Endothelial cell of umbilical vein (primary cell): Measurements from ENCODE around the gene HMX2. TPM values are rescaled to one million over a fixed set of nuclear protein-coding genes. Genes with fewer than 3 reads are reported as not detected.
A peak's percentile ranks its signal among the peaks of the same experiment; 100 is the strongest.

Experiments used
- BruUV-seq: library from RNA; stranded (reverse); fragments of 400-500 nt; replicated peaks from 2 replicates; lab custom pipeline; 2021; lab: Mats Ljungman, UMichigan
- CTCF ChIA-PET: fragments of 300-600, 350-600 bp; sonication (Branson Sonifier 250); formaldehyde crosslinking; loops from one replicate; lab custom pipeline; 2021; ENCODE audit warnings: antibody characterized with exemption, inconsistent platforms; lab: Charles Lee
- POLR2A ChIA-PET: fragments of 300-600, 350-600 bp; sonication (Branson Sonifier 250); formaldehyde crosslinking; loops from one replicate; lab custom pipeline; 2021; ENCODE audit warnings: antibody characterized with exemption, inconsistent platforms; lab: Charles Lee
- DNase-seq: peaks from one replicate; pipeline ENCODE4 v3.0.0-alpha.2; 2011; ENCODE audit warnings: low read depth, low spot score
- FAIRE-seq: peaks from 2 replicates; lab custom pipeline; 2011; peaks lifted over from hg19 to GRCh38; lab: Jason Lieb, UNC
- H2AFZ ChIP-seq: 2 replicates; pipeline ENCODE4 v1.6.0; 2012; ENCODE audit warnings: low read depth, low read length, control low read depth, inconsistent platforms
- H3K27ac ChIP-seq: 2 replicates; pipeline ENCODE4 v1.5.1; 2011; ENCODE audit warnings: low read depth, mild to moderate bottlenecking, control low read depth, low read length, moderate library complexity; ENCODE audit not compliant: insufficient read depth
- H3K27me3 ChIP-seq, 2 experiments: 2 replicates each; pipeline versions ENCODE4 v1.6.0 to v1.6.1; 2011; ENCODE audit warnings: low read length in 2 of 2, mixed read lengths in 1 of 2; ENCODE audit not compliant: control insufficient read depth in 2 of 2, insufficient read depth in 2 of 2
- H3K36me3 ChIP-seq, 2 experiments: 2 replicates in 1 of 2; 3 replicates in 1 of 2; pipeline ENCODE4 v1.5.1; 2011; ENCODE audit warnings: low read length in 2 of 2, mild to moderate bottlenecking in 1 of 2, moderate library complexity in 1 of 2; ENCODE audit not compliant: control insufficient read depth in 2 of 2, insufficient read depth in 2 of 2; ENCODE audit errors: extremely low read depth in 1 of 2
- H3K4me1 ChIP-seq: 3 replicates; pipeline ENCODE4 v1.5.1; 2011; ENCODE audit warnings: mild to moderate bottlenecking, low read length; ENCODE audit not compliant: control insufficient read depth, insufficient read depth; ENCODE audit errors: extremely low read depth
- H3K4me2 ChIP-seq: 2 replicates; pipeline ENCODE4 v1.6.1; 2011; ENCODE audit warnings: low read length, control low read depth, mixed read lengths; ENCODE audit not compliant: insufficient read depth
- H3K4me3 ChIP-seq, 3 experiments: fragments of 200-600 bp in 1 of 3; sonication (generic), shearing (Covaris generic) in 1 of 3; replicated peaks in 1 of 3; 2 replicates each; pipeline ENCODE4 v1.5.1; 2011 to 2016; ENCODE audit warnings: control low read depth in 3 of 3, low read length in 3 of 3, mild to moderate bottlenecking in 2 of 3, inconsistent platforms in 1 of 3, low read depth in 1 of 3, moderate library complexity in 1 of 3; ENCODE audit not compliant: insufficient read depth in 1 of 3
- H3K79me2 ChIP-seq: 2 replicates; pipeline ENCODE4 v1.6.0; 2012; ENCODE audit warnings: low read length, inconsistent platforms; ENCODE audit not compliant: control insufficient read depth, insufficient read depth
- H3K9ac ChIP-seq: replicated peaks from 2 replicates; pipeline ENCODE3; 2011; ENCODE audit warnings: low read length, control low read depth; ENCODE audit not compliant: insufficient read depth; ENCODE audit errors: extremely low read depth
- H3K9me1 ChIP-seq: replicated peaks from 3 replicates; pipeline ENCODE4 v1.6.0; 2011; ENCODE audit warnings: mild to moderate bottlenecking, low read length; ENCODE audit not compliant: control insufficient read depth, insufficient read depth; ENCODE audit errors: extremely low read depth
- H3K9me3 ChIP-seq: replicated peaks from 2 replicates; pipeline ENCODE4 v1.5.1; 2012; ENCODE audit warnings: low read length, inconsistent platforms; ENCODE audit not compliant: control insufficient read depth, insufficient read depth
- H4K20me1 ChIP-seq: replicated peaks from 2 replicates; pipeline ENCODE3; 2011; ENCODE audit warnings: mild to moderate bottlenecking, low read length; ENCODE audit not compliant: control insufficient read depth, insufficient read depth; ENCODE audit errors: extremely low read depth
- EZH2 ChIP-seq: IDR thresholded peaks from 2 replicates; pipeline ENCODE4 v1.6.1; 2012; ENCODE audit warnings: borderline replicate concordance, low read depth, mild to moderate bottlenecking, moderate library complexity, low read length, inconsistent platforms; ENCODE audit not compliant: severe bottlenecking
- FOS ChIP-seq: IDR thresholded peaks from 2 replicates; pipeline ENCODE4 v1.6.1; 2011; ENCODE audit warnings: mild to moderate bottlenecking, low read length, moderate library complexity, borderline replicate concordance; ENCODE audit not compliant: insufficient read depth
- GATA2 ChIP-seq: IDR thresholded peaks from 2 replicates; pipeline ENCODE4 v1.7.0; 2011; ENCODE audit warnings: low read depth, mild to moderate bottlenecking, moderate library complexity, mixed read lengths, low read length; ENCODE audit not compliant: insufficient read length, insufficient read depth
- JUN ChIP-seq: IDR thresholded peaks from 2 replicates; pipeline ENCODE4 v1.6.1; 2011; ENCODE audit warnings: borderline replicate concordance, low read depth; ENCODE audit not compliant: insufficient read length, insufficient read depth
- MYC ChIP-seq: IDR thresholded peaks from one replicate; pipeline ENCODE4 v1.6.1; 2011; ENCODE audit warnings: mild to moderate bottlenecking, low read depth, low read length
- POLR2A ChIP-seq: IDR thresholded peaks from 2 replicates; pipeline ENCODE4 v1.6.1; 2012; ENCODE audit warnings: low read depth, mild to moderate bottlenecking, control low read depth, low read length
- POLR2AphosphoS5 ChIP-seq: IDR thresholded peaks from 2 replicates; pipeline ENCODE4 v1.6.1; 2012; ENCODE audit warnings: low read depth, mild to moderate bottlenecking, control low read depth, low read length, moderate library complexity; ENCODE audit not compliant: insufficient read depth
- dilution Hi-C: fragments of 300-500 bp; cut with MboI; formaldehyde crosslinking; loops from one replicate; pipeline ENCODE4 v1.15.0; 2019; ENCODE audit warnings: low sequenced_read_pairs; ENCODE audit not compliant: extremely low pct_ligation_motif_present
- intact Hi-C: fragments of 100-400 bp; cut with micrococcal nuclease; formaldehyde crosslinking; loops from one replicate; pipeline ENCODE4 v1.10.0; 2022
- polyA plus RNA-seq, 4 experiments: library from polyadenylated mRNA; depleted of rRNA in 3 of 4; stranded (reverse) in 3 of 4; unstranded in 1 of 4; fragments of >200 nt; gene quantifications; 2 replicates each; pipeline versions ENCODE4 v1.2.1 to v1.2.3, GENCODE V29; 2011 to 2012; ENCODE audit warnings: missing spikeins in 1 of 4
- total RNA-seq: library from RNA; stranded (reverse); gene quantifications from 2 replicates; pipeline ENCODE4 v1.2.3, GENCODE V29; 2021
- TF ChIP-seq, protein P1 (sequence below), 2 donors: IDR thresholded peaks; 1 replicate in 1 of 2; 2 replicates in 1 of 2; pipeline ENCODE4 v1.5.1; 2011; ENCODE audit warnings: low read length in 2 of 2, mild to moderate bottlenecking in 2 of 2, moderate library complexity in 2 of 2, control low read depth in 1 of 2, inconsistent platforms in 1 of 2, low read depth in 1 of 2; ENCODE audit not compliant: insufficient read depth in 1 of 2; ENCODE audit errors: extremely low read depth in 1 of 2
- TF ChIP-seq, protein P2 (sequence below): IDR thresholded peaks from 2 replicates; pipeline ENCODE4 v1.6.1; 2011; ENCODE audit not compliant: insufficient read depth, insufficient read length

The HMX2 gene
- total and polyA plus RNA-seq, 2 donors (not counting 3 experiments of a cell fraction or from before 2014, with no cell fraction given) = not detected

GRCh38 chr10:123136806-123137642 is 10.9 kb upstream of the HMX2 start:
- H3K4me3 ChIP-seq = no peak overlapping the region
- no peaks in the 10 kb centered on the region for H4K20me1 ChIP-seq
- POLR2A ChIA-PET = no interaction called here
- FAIRE-seq = no peak
- peaks cover 10% of the 10 kb centered on the region for H3K4me1 ChIP-seq
- no peak overlapping the region for H3K9ac ChIP-seq
- intact Hi-C loops (no loop called here), dilution Hi-C loops (no loop called here)
- H3K9me3 ChIP-seq = no peaks in the 10 kb centered on the region
- CTCF ChIA-PET = no interaction called here
- no peak overlapping the region for H3K27ac ChIP-seq
- no peaks in the 10 kb centered on the region for H3K79me2 ChIP-seq
- TF ChIP-seq FOS (no peak), EZH2 (peak; percentile 71)
- DNase-seq = peak; percentile 27
- H3K27me3 ChIP-seq = peaks cover 87 to 99% of the 10 kb centered on the region in 2 experiments
- H3K9me1 ChIP-seq = no peaks in the 10 kb centered on the region
- peak overlapping the region; percentile 32 for H2AFZ ChIP-seq
- H3K36me3 ChIP-seq = no peaks in the 10 kb centered on the region
- BruUV-seq = no TSS peak
- no peak overlapping the region for H3K4me2 ChIP-seq

GRCh38 chr10:123139165-123139520 is 8.8 kb upstream of the HMX2 start:
- dilution Hi-C loops = no loop called here
- BruUV-seq = no TSS peak
- CTCF ChIA-PET = interaction anchor here (1.1 to 2.6 kb wide), 2 partner anchors 11 to 15 kb away, joined by 7 to 12 read pairs; partner anchors contain the start of gene BUB3

More at GRCh38 chr10:123139165-123139520, 8.8 kb upstream of the HMX2 start:
- intact Hi-C loops = loop anchor here (1.0 kb wide), 1 partner anchor 9 kb away; the partner anchor contains the start of gene HMX2
- Histone ChIP-seq H2AFZ (no peak overlapping the region), H3K4me3 (no peak overlapping the region), H3K4me1 (peaks cover 3% of the 10 kb centered on the region), H4K20me1 (no peaks in the 10 kb centered on the region), H3K79me2 (no peaks in the 10 kb centered on the region), H3K4me2 (no peak overlapping the region), H3K36me3 (no peaks in the 10 kb centered on the region), H3K9me3 (no peaks in the 10 kb centered on the region), H3K27ac (no peak overlapping the region), H3K9me1 (no peaks in the 10 kb centered on the region), H3K27me3 (peaks cover 89 to 100% of the 10 kb centered on the region in 2 experiments), H3K9ac (no peak overlapping the region)
- no peak for FAIRE-seq
- no peak for DNase-seq
- TF ChIP-seq, protein P1, sequence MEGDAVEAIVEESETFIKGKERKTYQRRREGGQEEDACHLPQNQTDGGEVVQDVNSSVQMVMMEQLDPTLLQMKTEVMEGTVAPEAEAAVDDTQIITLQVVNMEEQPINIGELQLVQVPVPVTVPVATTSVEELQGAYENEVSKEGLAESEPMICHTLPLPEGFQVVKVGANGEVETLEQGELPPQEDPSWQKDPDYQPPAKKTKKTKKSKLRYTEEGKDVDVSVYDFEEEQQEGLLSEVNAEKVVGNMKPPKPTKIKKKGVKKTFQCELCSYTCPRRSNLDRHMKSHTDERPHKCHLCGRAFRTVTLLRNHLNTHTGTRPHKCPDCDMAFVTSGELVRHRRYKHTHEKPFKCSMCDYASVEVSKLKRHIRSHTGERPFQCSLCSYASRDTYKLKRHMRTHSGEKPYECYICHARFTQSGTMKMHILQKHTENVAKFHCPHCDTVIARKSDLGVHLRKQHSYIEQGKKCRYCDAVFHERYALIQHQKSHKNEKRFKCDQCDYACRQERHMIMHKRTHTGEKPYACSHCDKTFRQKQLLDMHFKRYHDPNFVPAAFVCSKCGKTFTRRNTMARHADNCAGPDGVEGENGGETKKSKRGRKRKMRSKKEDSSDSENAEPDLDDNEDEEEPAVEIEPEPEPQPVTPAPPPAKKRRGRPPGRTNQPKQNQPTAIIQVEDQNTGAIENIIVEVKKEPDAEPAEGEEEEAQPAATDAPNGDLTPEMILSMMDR (IDR thresholded peaks at IDR 0.05; ENCODE audit: extremely low read depth in 1 of 2, insufficient read depth in 1 of 2, low read depth in 1 of 2, low read length in 2 of 2) = no peak
- TF ChIP-seq, protein P2, sequence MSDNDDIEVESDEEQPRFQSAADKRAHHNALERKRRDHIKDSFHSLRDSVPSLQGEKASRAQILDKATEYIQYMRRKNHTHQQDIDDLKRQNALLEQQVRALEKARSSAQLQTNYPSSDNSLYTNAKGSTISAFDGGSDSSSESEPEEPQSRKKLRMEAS = no peak
- TF ChIP-seq POLR2A (no peak), EZH2 (no peak), JUN (no peak), GATA2 (no peak), MYC (no peak), FOS (no peak), POLR2AphosphoS5 (no peak)
- POLR2A ChIA-PET = no interaction called here
